ENCODE data around the gene FKBP7. TPM values are rescaled to one million over a fixed set of nuclear protein-coding genes. Genes with fewer than 3 reads are reported as not detected.
A peak's percentile ranks its signal among the peaks of the same experiment; 100 is the strongest.

The FKBP7 gene
- total and polyA plus RNA-seq, 4 donors, result 2.8 to 10.4 (median 4.9) TPM

DNA sequence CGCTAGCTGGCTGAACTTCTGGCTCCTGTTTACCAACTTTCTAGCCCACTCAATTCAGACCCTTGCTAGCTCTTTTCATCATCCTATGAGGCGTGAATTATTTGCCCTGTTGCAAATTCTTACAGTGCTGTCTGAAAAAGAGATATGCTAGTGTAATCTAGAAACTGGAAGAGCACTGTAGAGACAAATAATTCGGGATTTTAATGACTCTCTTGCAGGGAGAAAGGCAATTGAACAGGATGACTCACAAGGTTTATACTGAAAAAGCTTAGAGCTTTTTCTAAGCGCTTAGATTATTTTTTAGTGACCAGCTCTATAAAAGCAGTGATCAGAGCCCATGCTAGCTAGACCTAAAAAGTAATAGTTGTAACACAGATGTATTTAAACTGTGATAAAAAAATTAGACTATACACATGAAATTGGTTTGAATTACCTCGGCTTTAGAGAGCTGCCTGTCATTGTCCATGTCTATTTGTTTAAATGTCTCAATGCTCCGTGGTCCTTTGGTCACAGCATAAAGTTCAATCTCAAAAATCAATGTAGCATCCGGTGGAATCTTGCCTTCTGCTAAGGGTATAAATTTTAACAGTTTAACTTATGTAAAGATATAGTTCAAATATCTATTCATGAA lies 9.1 kb downstream of the FKBP7 start:
- H3K27me3 ChIP-seq (ENCODE audit: control insufficient read depth in 4 of 4, insufficient read depth in 4 of 4, low read length in 3 of 4), result no peaks in the 10 kb centered on the region
- peak; percentile 83 for TF ChIP-seq HNF4G (IDR thresholded peaks at IDR 0.05)
- TF ChIP-seq ZBTB33 (IDR thresholded peaks at IDR 0.05), result peak; percentile 53
- TF ChIP-seq FOXA2 (IDR thresholded peaks at IDR 0.05), result peak; percentile 33
- no peak for TF ChIP-seq CTCF (IDR thresholded peaks at IDR 0.05; ENCODE audit: low read depth, low read length, missing input control)
- TF ChIP-seq JUND (IDR thresholded peaks at IDR 0.05), result peak; percentile 75 to 77
- peak; percentile 97 to 98 for TF ChIP-seq HNF4A (conservative IDR thresholded peaks at IDR 0.05)
- peak in 1 of 2 donors; percentile 60 for TF ChIP-seq GABPA (IDR thresholded peaks at IDR 0.05 in 1 of 2, conservative IDR thresholded peaks at IDR 0.05 in 1 of 2)
- TF ChIP-seq YY1 (IDR thresholded peaks at IDR 0.05), result peak; percentile 70
- no peak for TF ChIP-seq TAF1 (conservative IDR thresholded peaks at IDR 0.05)
- TF ChIP-seq MAX (IDR thresholded peaks at IDR 0.05), result peak; percentile 32
- TF ChIP-seq REST (IDR thresholded peaks at IDR 0.05), result peak; percentile 39
- TF ChIP-seq RAD21 (IDR thresholded peaks at IDR 0.05), result no peak
- TF ChIP-seq NR2F2 (IDR thresholded peaks at IDR 0.05), result no peak
- TF ChIP-seq, protein P1, sequence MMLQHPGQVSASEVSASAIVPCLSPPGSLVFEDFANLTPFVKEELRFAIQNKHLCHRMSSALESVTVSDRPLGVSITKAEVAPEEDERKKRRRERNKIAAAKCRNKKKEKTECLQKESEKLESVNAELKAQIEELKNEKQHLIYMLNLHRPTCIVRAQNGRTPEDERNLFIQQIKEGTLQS (IDR thresholded peaks at IDR 0.05), result peak; percentile 47
- no peak for TF ChIP-seq FOXA1 (IDR thresholded peaks at IDR 0.05)
- peak; percentile 87 for TF ChIP-seq SP1 (IDR thresholded peaks at IDR 0.05)
- TF ChIP-seq RXRA (IDR thresholded peaks at IDR 0.05), result peak; percentile 28 to 59
- TF ChIP-seq EGR1 (IDR thresholded peaks at IDR 0.05; ENCODE audit: low read depth in 2 of 2), result no peak
- H3K9me3 ChIP-seq (ENCODE audit: control insufficient read depth in 4 of 4, low read length in 3 of 4), result no peaks in the 10 kb centered on the region
- peaks cover 3 to 13% (median 8%) of the 10 kb centered on the region in 4 donors for H3K4me1 ChIP-seq (ENCODE audit: control insufficient read depth in 4 of 4, insufficient read depth in 4 of 4, low read length in 3 of 4)
- no peak for DNase-seq (ENCODE audit: low spot score)
- peaks cover 0 to 4% (median 3%) of the 10 kb centered on the region in 4 donors for H3K36me3 ChIP-seq (ENCODE audit: control insufficient read depth in 4 of 4, insufficient read depth in 3 of 4, low read depth in 1 of 4, low read length in 3 of 4)
- peak overlapping the region in 1 of 3 donors; percentile 16 for H3K4me3 ChIP-seq (ENCODE audit: low read depth in 1 of 3, low read length in 3 of 3)
- H3K9ac ChIP-seq (ENCODE audit: low read depth in 1 of 2, low read length in 2 of 2), result peak overlapping the region in 1 of 2 donors; percentile 1
- H3K27ac ChIP-seq (ENCODE audit: low read depth in 1 of 2, low read length in 2 of 2), result peak overlapping the region; percentile 51 to 58
- WGBS, result 40% methylated on average over 7 of the region's 7 CpGs

Measured in liver (tissue), 9 donors.